WERI-Rb-1 (cell line): ENCODE measurements around the gene ITFG1.
"Not testable (repeated sequence)": the region's sequence is repeated elsewhere in the genome, so short reads cannot be mapped to it uniquely, and the experiment has no call there.

Experiments
- DNase-seq: peaks from one replicate; pipeline ENCODE4 v3.0.0-alpha.2; 2020
- H3K27ac ChIP-seq: fragments of 250-450 bp; sonication (Bioruptor Pico); 2 replicates; pipeline ENCODE4 v1.5.1; 2020; ENCODE audit warnings: mild to moderate bottlenecking, moderate library complexity
- H3K27me3 ChIP-seq: fragments of 250-450 bp; sonication (Bioruptor Pico); 2 replicates; pipeline ENCODE4 v1.5.1; 2021; ENCODE audit warnings: mild to moderate bottlenecking, low read depth, moderate library complexity; ENCODE audit not compliant: insufficient read depth, severe bottlenecking
- H3K36me3 ChIP-seq: fragments of 250-450 bp; sonication (Bioruptor Pico); 2 replicates; pipeline ENCODE4 v1.5.1; 2020; ENCODE audit warnings: mild to moderate bottlenecking, moderate library complexity
- H3K4me3 ChIP-seq: 2 replicates; pipeline ENCODE4 v1.5.1; 2011; ENCODE audit warnings: low read depth, mild to moderate bottlenecking, control low read depth, low read length
- H3K9me3 ChIP-seq: fragments of 250-450 bp; sonication (Bioruptor Pico); 2 replicates; pipeline ENCODE4 v1.5.1; 2021; ENCODE audit warnings: mild to moderate bottlenecking, moderate library complexity; ENCODE audit not compliant: severe bottlenecking
- CTCF ChIP-seq: IDR thresholded peaks from 2 replicates; pipeline ENCODE4 v1.5.1; 2011; ENCODE audit warnings: low read depth, mild to moderate bottlenecking, control low read depth, inconsistent platforms, low read length

ITFG1 gene

GRCh38 chr16:47470211-47470610 is 9.3 kb upstream of the ITFG1 start:
- no peak overlapping the region for H3K27ac ChIP-seq
- no peaks in the 10 kb centered on the region for H3K36me3 ChIP-seq
- no peak for DNase-seq
- H3K4me3 ChIP-seq, result no peak overlapping the region
- H3K27me3 ChIP-seq, result no peaks in the 10 kb centered on the region
- TF ChIP-seq CTCF, result no peak
- H3K9me3 ChIP-seq, result no peaks in the 10 kb centered on the region

- Histone ChIP-seq H3K27ac (no peak overlapping the region), H3K27me3 (no peaks in the 10 kb centered on the region), H3K9me3 (no peaks in the 10 kb centered on the region), H3K36me3 (no peaks in the 10 kb centered on the region), H3K4me3 (no peak overlapping the region)
- no peak for DNase-seq
- no peak for TF ChIP-seq CTCF
Observed at GRCh38 chr16:47469227-47469626, 8.4 kb upstream of the ITFG1 start.

GRCh38 chr16:47468070-47468689 is 7.3 kb upstream of the ITFG1 start:
- H3K4me3 ChIP-seq, H3K36me3 ChIP-seq, H3K27me3 ChIP-seq, H3K27ac ChIP-seq, H3K9me3 ChIP-seq: not testable (repeated sequence)
- DNase-seq, result peak; percentile 16

- TF ChIP-seq CTCF, result no peak
- H3K4me3 ChIP-seq, result no peak overlapping the region
- no peak overlapping the region for H3K27ac ChIP-seq
- H3K36me3 ChIP-seq, result no peaks in the 10 kb centered on the region
- H3K9me3 ChIP-seq, result no peaks in the 10 kb centered on the region
- H3K27me3 ChIP-seq, result no peaks in the 10 kb centered on the region
- DNase-seq, result no peak
Observed at GRCh38 chr16:47467501-47467900, 6.6 kb upstream of the ITFG1 start.

- TF ChIP-seq CTCF, result no peak
- Histone ChIP-seq H3K9me3 (no peaks in the 10 kb centered on the region), H3K4me3 (no peak overlapping the region), H3K27me3 (no peaks in the 10 kb centered on the region), H3K36me3 (no peaks in the 10 kb centered on the region; the same call in 1 of the 2 replicates), H3K27ac (no peak overlapping the region)
- no peak for DNase-seq
Observed at GRCh38 chr16:47465919-47466630, 5.2 kb upstream of the ITFG1 start.

- Histone ChIP-seq H3K4me3 (no peak overlapping the region), H3K9me3 (no peaks in the 10 kb centered on the region), H3K36me3 (peaks cover 6% of the 10 kb centered on the region), H3K27ac (no peak overlapping the region), H3K27me3 (no peaks in the 10 kb centered on the region)
- DNase-seq, result no peak
- TF ChIP-seq CTCF, result no peak
Observed at GRCh38 chr16:47463771-47464624, 3.1 kb upstream of the ITFG1 start.
